HUES48 (cell line): Measurements from ENCODE around the gene SEMA3F.
A peak's percentile ranks its signal among the peaks of the same experiment; 100 is the strongest.

ENCODE experiments used
- H3K27ac ChIP-seq: one replicate; pipeline ENCODE4 v1.7.0; 2013; ENCODE audit warnings: low read depth, low read length, inconsistent platforms
- H3K27me3 ChIP-seq: 2 replicates; pipeline ENCODE4 v1.6.1; 2013; ENCODE audit warnings: mild to moderate bottlenecking, low read length; ENCODE audit not compliant: control insufficient read depth, insufficient read depth
- H3K36me3 ChIP-seq: 2 replicates; pipeline ENCODE4 v1.6.1; 2013; ENCODE audit warnings: low read length; ENCODE audit not compliant: control insufficient read depth, insufficient read depth
- H3K4me1 ChIP-seq: 2 replicates; pipeline ENCODE4 v1.6.1; 2013; ENCODE audit warnings: mild to moderate bottlenecking, low read length; ENCODE audit not compliant: control insufficient read depth, insufficient read depth
- H3K4me3 ChIP-seq: 2 replicates; pipeline ENCODE4 v1.5.1; 2013; ENCODE audit warnings: mild to moderate bottlenecking, low read depth, low read length
- H3K9ac ChIP-seq: 2 replicates; pipeline ENCODE4 v1.6.1; 2013; ENCODE audit warnings: mild to moderate bottlenecking, low read depth, low read length, moderate library complexity
- H3K9me3 ChIP-seq: 2 replicates; pipeline ENCODE4 v1.6.1; 2013; ENCODE audit warnings: low read length; ENCODE audit not compliant: control insufficient read depth, insufficient read depth

SEMA3F gene

GRCh38 chr3:50166620-50167019 is 11.5 kb downstream of the SEMA3F start:
- peaks cover 31% of the 10 kb centered on the region for H3K4me1 ChIP-seq

GRCh38 chr3:50167069-50167840 is 12.1 kb downstream of the SEMA3F start:
- Histone ChIP-seq H3K9me3 (no peaks in the 10 kb centered on the region), H3K27me3 (no peaks in the 10 kb centered on the region), H3K27ac (peak overlapping the region; percentile 45), H3K36me3 (peaks cover 14% of the 10 kb centered on the region; the same call in 1 of the 2 replicates), H3K9ac (no peak overlapping the region), H3K4me1 (peaks cover 31% of the 10 kb centered on the region), H3K4me3 (no peak overlapping the region)

More at GRCh38 chr3:50166620-50167019, 11.5 kb downstream of the SEMA3F start:
- Histone ChIP-seq H3K9me3 (no peaks in the 10 kb centered on the region), H3K27me3 (no peaks in the 10 kb centered on the region), H3K9ac (no peak overlapping the region), H3K36me3 (peaks cover 21% of the 10 kb centered on the region; the same call in 1 of the 2 replicates), H3K27ac (peak overlapping the region; percentile 45), H3K4me3 (no peak overlapping the region)

GRCh38 chr3:50167841-50168209 is 12.7 kb downstream of the SEMA3F start:
- Histone ChIP-seq H3K9me3 (no peaks in the 10 kb centered on the region), H3K9ac (no peak overlapping the region), H3K27me3 (no peaks in the 10 kb centered on the region), H3K27ac (no peak overlapping the region), H3K4me3 (no peak overlapping the region), H3K36me3 (peaks cover 11% of the 10 kb centered on the region; the same call in 1 of the 2 replicates), H3K4me1 (peaks cover 31% of the 10 kb centered on the region)

DNA sequence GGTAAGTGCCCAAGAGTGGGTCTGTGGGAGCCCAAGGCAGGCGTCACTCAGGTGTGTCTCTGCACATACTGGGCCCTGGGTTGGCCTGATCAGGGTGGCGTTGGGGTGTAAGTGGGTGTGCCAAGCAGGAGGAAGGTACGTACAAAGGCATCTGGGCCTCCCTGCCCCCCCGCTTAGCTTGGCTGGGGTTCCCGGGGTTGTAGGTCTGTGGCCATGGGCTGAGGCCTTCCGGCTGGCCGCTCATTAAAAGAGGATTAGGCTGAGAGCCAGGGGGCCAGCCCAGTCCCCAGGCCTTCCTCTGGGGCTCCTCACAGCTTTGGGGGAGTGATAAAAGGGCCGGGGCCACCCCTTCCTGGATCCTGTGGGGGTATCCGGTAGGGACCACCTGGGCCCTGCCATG is 13.3 kb downstream of the SEMA3F start:
- Histone ChIP-seq H3K36me3 (peaks cover 6% of the 10 kb centered on the region; the same call in 1 of the 2 replicates), H3K27ac (no peak overlapping the region), H3K4me3 (no peak overlapping the region), H3K9me3 (no peaks in the 10 kb centered on the region), H3K27me3 (no peaks in the 10 kb centered on the region), H3K9ac (no peak overlapping the region), H3K4me1 (peaks cover 31% of the 10 kb centered on the region)

DNA sequence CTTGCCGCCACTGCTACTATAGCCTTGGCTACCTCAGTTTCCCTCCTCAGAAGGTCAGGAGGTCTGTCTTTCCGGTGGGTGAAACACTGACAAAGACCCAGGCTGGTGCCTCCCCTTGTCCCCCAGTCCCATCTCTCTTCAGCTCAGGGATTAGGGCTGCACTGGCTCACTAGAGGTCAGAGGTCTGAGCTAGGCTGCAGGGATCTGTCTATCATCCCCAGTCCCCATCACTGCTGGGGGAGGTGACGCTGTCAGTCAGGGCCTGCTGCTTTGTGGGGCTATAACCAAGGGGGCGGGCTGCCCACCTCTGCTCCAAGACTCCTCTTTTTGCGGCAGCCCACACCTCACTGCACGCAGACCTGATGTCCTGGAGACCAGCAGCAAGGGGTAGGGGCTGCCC is 13.7 kb downstream of the SEMA3F start:
- Histone ChIP-seq H3K9ac (no peak overlapping the region), H3K4me3 (no peak overlapping the region), H3K36me3 (peaks cover 9% of the 10 kb centered on the region), H3K4me1 (peaks cover 31% of the 10 kb centered on the region), H3K27me3 (no peaks in the 10 kb centered on the region), H3K9me3 (no peaks in the 10 kb centered on the region), H3K27ac (no peak overlapping the region)

GRCh38 chr3:50169232-50169832 is 14.2 kb downstream of the SEMA3F start:
- H3K9ac ChIP-seq = no peak overlapping the region
- H3K4me3 ChIP-seq = no peak overlapping the region
- peaks cover 13% of the 10 kb centered on the region for H3K36me3 ChIP-seq
- no peak overlapping the region for H3K27ac ChIP-seq
- no peaks in the 10 kb centered on the region for H3K9me3 ChIP-seq
- no peaks in the 10 kb centered on the region for H3K27me3 ChIP-seq
- H3K4me1 ChIP-seq = peaks cover 31% of the 10 kb centered on the region

DNA sequence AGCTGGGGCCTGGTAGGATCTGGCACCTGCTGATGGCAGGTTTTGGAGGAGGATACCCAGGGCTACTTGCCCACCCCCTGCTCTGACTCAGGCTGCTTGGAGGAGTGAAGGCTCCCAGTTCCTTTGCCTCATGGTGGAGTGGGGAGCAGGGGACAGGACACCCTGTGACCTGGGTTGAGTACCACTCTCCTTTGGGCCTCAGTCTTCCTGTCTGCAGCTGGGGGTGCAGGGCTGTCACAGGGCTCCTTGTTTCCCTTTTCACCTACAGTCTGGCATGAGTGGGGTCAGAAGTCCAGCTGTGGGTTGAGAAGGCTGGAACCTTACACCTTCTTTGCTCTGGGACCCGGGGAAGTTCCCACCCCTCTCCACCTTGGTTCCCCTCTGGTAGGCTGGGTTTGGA is 14.7 kb downstream of the SEMA3F start:
- H3K9ac ChIP-seq = no peak overlapping the region
- H3K27ac ChIP-seq = no peak overlapping the region
- H3K4me1 ChIP-seq = peaks cover 31% of the 10 kb centered on the region
- no peaks in the 10 kb centered on the region for H3K9me3 ChIP-seq
- H3K27me3 ChIP-seq = no peaks in the 10 kb centered on the region
- peaks cover 14% of the 10 kb centered on the region for H3K36me3 ChIP-seq
- no peak overlapping the region for H3K4me3 ChIP-seq

DNA sequence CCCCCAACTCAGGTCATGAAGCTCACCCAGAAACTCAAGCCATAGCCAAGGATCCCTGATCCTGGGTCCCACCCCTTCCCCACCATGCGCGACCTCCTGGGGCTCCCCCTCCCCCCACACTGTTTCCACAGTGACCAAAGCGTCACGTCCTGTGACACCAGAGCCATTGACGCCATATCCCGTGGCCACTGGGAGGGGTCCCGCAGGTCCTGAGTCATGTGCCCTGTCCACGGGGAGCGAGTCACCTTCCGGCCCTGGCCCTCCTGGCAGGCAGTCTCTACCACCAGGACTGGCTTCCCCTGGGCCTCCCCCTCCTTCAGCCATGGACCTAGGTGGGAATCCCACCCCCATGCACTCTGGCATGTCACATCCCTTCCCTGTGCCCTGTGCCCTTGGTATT is 15.6 kb downstream of the SEMA3F start:
- no peak overlapping the region for H3K4me3 ChIP-seq
- no peak overlapping the region for H3K27ac ChIP-seq
- H3K9ac ChIP-seq = no peak overlapping the region
- no peaks in the 10 kb centered on the region for H3K27me3 ChIP-seq
- H3K4me1 ChIP-seq = peaks cover 26% of the 10 kb centered on the region
- H3K9me3 ChIP-seq = no peaks in the 10 kb centered on the region
- H3K36me3 ChIP-seq = peaks cover 20% of the 10 kb centered on the region

- H3K9ac ChIP-seq = no peak overlapping the region
- H3K27ac ChIP-seq = no peak overlapping the region
- H3K4me1 ChIP-seq = peaks cover 17% of the 10 kb centered on the region; the same call in 1 of the 2 replicates
- no peaks in the 10 kb centered on the region for H3K27me3 ChIP-seq
- H3K36me3 ChIP-seq = peaks cover 29% of the 10 kb centered on the region
- no peak overlapping the region for H3K4me3 ChIP-seq
- H3K9me3 ChIP-seq = no peaks in the 10 kb centered on the region
Measured at GRCh38 chr3:50171540-50172301, 16.6 kb downstream of the SEMA3F start.

DNA sequence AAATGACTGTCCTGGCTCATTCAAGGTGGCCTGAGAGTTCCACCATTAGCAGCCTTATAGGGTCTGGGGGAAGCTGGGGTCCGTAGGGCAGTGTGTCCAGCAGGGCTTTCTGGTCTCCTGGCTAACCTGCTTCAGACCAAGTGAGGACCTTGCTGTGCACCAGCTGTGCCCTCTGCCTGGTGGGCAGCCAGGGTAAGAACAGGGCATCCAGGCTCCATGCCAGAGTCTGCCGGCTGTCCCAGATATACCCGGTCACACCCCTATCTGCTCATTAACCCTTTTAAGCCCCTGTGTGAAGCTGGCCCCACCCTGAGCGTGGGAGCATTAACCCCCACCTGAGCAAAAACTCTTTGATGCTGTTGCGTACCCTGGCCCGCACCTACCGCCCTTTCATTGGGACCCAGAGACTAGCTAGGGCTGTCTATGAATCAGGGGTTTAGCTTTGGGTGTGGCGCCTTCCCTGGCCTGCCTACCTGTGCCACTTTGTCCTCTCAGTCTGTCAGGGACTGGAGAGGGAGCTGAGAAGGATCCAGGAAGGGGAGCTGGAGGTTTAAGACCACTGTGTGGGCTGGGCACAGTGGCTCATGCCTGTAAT is 17.6 kb downstream of the SEMA3F start:
- Histone ChIP-seq H3K4me3 (no peak overlapping the region), H3K4me1 (peaks cover 12% of the 10 kb centered on the region; the same call in 1 of the 2 replicates), H3K27me3 (no peaks in the 10 kb centered on the region), H3K27ac (no peak overlapping the region), H3K36me3 (peaks cover 38% of the 10 kb centered on the region), H3K9me3 (no peaks in the 10 kb centered on the region), H3K9ac (no peak overlapping the region)
